HG03378 (cell line): ENCODE results near the gene VGLL4.
"Not testable (repeated sequence)": the region's sequence is repeated elsewhere in the genome, so short reads cannot be mapped to it uniquely, and the experiment has no call there.

ENCODE experiments used
- ATAC-seq: cut with Tn5 transposase; IDR thresholded peaks from one replicate; pipeline ENCODE4 v1.9.1; 2021; ENCODE audit warnings: mild to moderate bottlenecking, moderate library complexity; ENCODE audit not compliant: unreplicated experiment

VGLL4 gene, protein sequence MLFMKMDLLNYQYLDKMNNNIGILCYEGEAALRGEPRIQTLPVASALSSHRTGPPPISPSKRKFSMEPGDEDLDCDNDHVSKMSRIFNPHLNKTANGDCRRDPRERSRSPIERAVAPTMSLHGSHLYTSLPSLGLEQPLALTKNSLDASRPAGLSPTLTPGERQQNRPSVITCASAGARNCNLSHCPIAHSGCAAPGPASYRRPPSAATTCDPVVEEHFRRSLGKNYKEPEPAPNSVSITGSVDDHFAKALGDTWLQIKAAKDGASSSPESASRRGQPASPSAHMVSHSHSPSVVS

GRCh38 chr3:11643605-11644087 lies at the start of gene VGLL4:
Gene VGLL4, minus strand, starts transcription at chr3:11643915. Its CDS starts 397 bp downstream, at chr3:11643518.
- peak; percentile 43 for ATAC-seq

- ATAC-seq = no peak
Observed at GRCh38 chr3:11692532-11692813, 48.8 kb upstream of the VGLL4 start.

DNA sequence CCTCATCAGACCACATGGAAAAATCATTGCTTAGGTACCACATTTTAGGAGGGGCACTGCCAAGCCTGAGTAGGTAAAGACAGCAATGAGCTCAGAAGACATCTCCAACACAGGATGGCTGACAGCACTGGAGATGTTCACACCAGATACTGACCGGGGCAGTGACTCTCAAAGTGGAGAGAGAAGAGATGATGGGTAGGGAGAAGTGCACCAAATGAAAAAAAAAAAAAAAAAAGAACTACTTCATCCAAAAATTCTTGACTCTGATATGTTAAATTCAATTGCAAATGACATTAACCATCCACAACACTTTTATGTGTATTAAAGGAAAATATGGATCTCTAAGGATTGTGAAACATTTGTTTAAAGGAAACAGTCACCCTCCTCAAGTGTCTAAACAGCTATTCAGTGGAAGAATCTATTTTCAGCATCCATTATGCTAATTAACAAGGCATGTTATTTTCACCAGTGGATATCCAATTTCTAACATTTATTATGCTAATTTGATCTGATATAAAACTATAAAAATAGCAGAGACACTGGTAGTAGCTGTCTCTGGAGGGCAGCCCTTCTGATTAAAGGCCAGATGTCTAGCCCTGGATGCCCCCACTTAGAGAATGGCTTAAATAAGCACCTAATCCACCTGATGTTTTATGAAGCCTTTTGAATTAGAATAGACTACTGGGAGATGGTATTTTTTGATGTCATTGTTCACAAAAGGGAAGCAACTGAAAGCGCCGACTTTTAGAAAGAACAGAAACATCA lies 48.2 kb upstream of the VGLL4 start:
- no peak for ATAC-seq

- no peak for ATAC-seq
Observed at GRCh38 chr3:11690863-11691766, 47.4 kb upstream of the VGLL4 start.

GRCh38 chr3:11689749-11690148 lies 46.0 kb upstream of the VGLL4 start:
- no peak for ATAC-seq

DNA sequence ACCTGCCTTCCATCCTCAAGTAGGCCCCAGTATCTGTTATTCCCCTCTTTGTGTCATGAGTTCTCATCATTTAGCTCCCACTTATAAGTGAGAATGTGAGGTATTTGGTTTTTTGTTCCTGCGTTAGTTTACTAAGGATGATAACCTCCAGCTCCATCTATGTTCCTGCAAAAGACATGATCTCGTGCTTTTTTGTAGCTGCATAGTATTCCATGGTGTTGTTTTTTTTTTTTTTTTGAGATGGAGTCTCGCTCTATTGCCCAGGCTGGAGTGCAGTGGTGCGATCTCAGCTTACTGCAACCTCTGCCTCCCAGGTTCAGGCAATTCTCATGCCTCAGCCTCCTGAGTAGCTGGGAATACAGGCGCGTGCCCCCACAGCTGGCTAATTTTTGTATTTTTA lies 41.3 kb upstream of the VGLL4 start:
- ATAC-seq = not testable (repeated sequence)

DNA sequence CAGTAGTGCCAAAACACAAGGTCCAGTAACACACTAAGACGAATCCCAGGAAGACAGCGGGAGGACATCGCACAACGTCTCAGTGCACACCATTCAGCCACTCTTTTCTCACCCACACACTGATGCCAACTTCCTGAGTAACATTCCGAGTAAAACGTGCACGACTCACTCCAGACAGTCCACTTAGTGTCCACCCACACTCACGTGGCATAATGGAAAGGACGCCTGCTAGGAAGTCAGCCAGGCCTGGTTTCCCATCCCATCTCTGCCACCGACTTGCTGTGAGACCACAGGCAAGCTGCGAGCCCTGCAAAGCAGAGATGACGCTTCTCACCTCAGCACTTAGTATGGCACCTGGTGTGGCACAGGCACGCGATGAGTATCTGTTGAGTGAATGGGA lies 36.8 kb upstream of the VGLL4 start:
- no peak for ATAC-seq

DNA sequence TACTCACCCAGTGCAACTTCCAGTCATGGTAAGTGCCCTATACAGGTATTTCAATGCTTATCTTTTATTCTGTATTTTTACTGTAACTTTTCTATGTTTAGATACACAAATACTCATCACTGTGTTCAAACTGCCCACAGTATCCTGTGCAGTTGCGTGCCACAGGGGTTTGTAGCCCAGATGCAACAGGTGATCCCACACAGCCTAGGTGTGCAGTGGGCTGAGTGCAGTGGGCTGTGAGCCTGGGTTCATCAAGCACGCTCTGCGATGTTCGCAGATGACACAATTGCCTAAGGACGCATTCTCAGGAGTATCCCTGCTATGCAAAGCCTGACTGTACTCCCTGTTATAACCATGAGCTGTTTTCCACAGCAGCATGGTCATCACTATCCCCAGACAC lies 36.2 kb upstream of the VGLL4 start:
- no peak for ATAC-seq

DNA sequence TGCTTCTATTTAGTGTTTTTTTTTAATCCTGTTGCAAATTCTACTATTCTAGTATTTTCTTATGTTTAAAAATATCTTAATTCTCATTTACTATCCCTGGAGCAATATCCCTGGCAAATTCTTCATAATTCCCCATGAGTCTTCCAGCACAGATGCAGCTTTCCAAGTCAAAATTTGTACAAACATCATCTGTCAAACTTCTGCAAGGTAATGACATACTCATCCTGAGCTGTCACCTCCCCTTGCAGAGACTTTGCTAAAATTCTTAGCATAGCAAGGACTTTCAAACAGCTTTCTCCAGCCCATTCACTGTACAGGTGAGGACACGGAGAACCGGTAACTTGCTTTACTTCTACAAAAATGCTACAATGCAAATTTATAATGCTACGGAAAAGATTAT lies 28.6 kb upstream of the VGLL4 start:
- no peak for ATAC-seq

DNA sequence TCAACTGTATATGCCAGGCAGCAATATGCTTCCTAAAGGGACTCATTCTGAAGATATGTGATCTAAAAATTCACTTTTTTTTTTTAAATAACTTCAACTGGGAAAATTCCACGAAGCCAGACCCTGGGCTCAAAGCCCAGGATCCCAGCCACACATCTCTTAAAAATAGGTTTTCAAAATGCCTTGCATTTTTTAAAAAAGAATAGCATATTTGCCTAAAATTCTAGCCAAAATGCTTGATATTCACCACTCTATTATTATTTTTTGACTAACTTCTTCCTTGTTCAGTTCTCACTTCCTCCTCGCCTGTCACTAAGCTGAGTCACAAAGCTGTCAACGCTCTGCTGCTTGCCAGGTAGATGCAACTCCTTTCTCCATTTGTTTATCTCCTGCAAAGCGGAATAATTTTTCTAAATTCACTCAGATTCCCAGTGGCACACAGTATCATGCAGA lies 28.0 kb upstream of the VGLL4 start:
- peak; percentile 56 for ATAC-seq

DNA sequence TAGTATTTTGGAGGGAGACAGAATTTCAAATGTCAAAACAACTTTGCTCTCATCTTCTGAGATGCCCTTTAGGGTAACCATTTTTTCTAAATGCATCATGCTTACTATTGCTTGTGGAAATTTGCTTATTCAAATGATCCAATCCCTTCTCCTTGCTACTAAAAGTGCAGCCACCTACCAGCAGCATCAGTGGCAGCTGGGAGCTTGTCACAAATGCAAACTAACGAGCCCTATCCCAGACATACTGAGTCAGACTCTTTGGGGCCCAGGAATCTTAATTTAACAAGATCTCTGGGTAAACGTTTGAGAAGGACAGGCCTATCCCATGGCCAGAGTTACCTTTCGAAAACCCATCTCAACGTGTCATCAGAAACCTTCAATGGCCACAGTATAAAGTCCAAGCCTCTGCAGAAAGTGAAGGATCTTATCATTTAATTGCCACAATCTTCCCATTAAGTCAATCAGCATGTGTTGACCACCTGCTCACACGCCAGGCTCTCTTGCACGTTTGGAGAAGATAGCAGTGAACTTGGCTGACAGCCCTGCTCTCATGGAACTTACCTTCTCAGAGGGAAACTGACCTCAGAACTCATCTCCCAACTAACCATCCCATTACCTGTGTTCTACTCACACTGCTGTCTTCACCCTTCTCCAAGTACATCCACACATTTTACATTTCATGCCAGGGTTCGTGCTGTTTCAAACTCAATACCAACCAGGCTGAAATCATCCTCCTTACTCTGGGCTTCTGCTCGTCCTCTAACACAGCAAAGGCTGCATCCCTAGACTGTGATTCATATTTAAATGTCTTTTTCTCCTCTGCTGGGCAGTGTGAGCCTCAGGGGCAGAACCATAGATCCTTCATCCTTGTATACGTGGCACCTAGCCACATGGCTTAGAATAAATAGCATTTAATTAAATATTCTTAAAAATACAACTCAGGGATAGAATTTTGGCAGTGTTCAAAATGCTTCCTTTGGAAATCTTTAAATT lies 24.8 kb upstream of the VGLL4 start:
- no peak for ATAC-seq

- ATAC-seq = no peak
Observed at GRCh38 chr3:11665331-11665730, 21.6 kb upstream of the VGLL4 start.

GRCh38 chr3:11662392-11662990 lies 18.8 kb upstream of the VGLL4 start:
- no peak for ATAC-seq

DNA sequence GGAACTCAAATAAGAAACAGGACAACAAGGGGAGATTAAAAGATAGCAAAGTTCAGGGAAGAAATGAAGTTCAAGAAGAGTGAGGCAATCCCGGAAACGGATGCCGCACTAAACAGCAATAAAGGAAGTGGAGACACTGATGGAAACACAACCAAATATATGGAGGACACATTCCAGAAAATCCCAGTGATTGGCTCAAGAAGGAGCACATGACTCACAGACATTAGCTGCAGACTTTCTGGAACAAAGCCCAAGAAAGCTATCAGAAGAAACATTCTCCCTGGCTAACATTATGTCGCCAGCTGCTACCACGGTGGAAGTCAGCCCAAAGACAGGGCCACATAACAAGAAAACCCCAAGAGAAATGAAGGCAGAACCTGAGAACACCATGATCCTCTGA lies 18.1 kb upstream of the VGLL4 start:
- no peak for ATAC-seq

- ATAC-seq = no peak
Observed at GRCh38 chr3:11661052-11661656, 17.4 kb upstream of the VGLL4 start.

- no peak for ATAC-seq
Observed at GRCh38 chr3:11660242-11660641, 16.5 kb upstream of the VGLL4 start.

DNA sequence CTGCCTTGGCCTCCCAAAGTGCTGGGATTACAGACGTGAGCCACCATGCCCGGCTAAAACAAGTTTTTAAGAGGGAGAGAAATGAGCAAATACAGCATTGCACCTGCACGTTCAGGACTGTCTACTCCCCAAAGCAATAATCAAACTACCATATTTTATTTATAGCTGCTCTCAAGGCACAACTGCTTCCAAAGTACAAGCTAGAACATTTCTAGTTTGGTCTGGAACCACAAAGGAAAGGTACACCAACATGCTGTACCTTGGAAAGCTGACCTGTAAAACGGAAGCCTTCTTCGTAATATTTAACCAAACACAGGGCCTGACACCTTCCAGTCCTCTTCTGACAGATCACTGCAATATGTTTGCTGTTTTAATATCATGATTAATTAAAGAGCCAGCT lies 14.5 kb upstream of the VGLL4 start:
- no peak for ATAC-seq

DNA sequence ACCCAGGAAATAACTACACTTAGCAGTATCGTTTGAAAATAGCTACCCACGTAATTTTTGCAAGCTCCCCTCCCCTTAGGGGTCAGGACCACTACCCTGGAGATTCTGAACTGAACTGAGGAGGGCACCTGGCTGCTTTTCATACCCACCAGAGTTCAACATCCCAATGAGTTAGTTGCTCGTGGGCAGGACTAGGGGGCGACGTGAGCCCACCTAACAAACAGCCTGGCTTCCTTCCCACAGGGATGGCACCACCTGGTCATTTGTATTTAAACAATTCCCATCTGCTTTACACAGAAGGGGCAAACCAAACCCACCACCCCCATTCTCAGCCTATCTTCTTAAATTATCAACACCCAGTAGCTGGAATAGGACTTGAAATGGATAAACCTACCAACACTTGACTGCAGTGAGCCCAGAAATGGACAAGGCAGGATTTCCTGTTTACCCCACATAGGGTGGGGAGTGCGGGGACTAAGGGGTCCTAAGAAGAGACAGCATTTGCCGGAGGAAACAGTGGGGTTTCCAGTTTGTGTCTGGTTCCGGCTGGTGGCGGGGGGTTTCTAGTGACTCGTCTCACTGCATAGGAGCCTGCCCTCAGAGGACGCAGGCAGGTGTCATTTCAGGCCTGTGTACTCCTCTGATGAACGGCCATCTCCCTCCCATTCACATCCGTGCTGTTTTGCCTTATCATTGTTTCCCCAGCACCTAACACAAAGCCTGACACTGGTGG lies 11.6 kb upstream of the VGLL4 start:
- ATAC-seq = no peak

DNA sequence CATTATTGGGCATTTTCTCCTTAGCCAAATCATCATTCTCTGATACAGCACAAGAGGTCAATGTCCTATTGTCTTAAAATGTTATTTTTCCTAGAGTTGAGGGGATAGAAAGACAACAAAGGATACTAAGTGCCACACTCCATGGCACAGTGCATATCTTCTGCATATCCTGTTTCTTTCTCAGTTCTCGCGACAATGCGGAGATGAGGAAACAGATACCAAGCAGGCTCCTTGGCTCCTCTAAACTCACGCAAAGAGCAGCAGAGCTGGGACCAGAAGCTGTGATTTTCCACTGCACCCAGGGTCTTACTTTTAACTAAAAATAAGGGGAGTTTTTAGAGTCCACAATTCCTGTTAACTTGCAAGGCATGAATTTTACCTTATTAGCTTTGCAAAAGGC lies 10.5 kb upstream of the VGLL4 start:
- no peak for ATAC-seq
